ENCODE data around the gene MAPK7. TPM values are rescaled to one million over a fixed set of nuclear protein-coding genes. Genes with fewer than 3 reads are reported as not detected.

MAPK7 gene
- total and polyA plus RNA-seq, 3 donors from 2014 or later = 49.7 to 65.4 (median 54.1) TPM

- peaks cover 8% of the 10 kb centered on the region for H3K4me1 ChIP-seq
- intact Hi-C loops (cut with DNase I; ENCODE audit: low total_unique reads) = no loop called here
- WGBS, 2 donors = 84 to 91% methylated on average over 6 of the region's 6 CpGs
Measured at GRCh38 chr17:19397556-19398041, 19.3 kb downstream of the MAPK7 start.

GRCh38 chr17:19398301-19399181, 20.2 kb downstream of the MAPK7 start:
- H3K4me1 ChIP-seq = peaks cover 8% of the 10 kb centered on the region
- TF ChIP-seq POLR2A (IDR thresholded peaks at IDR 0.05) (no peak), CTCF (IDR thresholded peaks at IDR 0.05) (no peak)
- DNase-seq = no peak
- H3K4me3 ChIP-seq = no peak overlapping the region
- intact Hi-C loops (cut with DNase I; ENCODE audit: low total_unique reads) = no loop called here
- H3K27ac ChIP-seq = no peak overlapping the region
- H3K36me3 ChIP-seq (ENCODE audit: low read depth, missing control alignments) = no peaks in the 10 kb centered on the region
- WGBS, 2 donors = 55 to 74% methylated on average over 2 of the region's 2 CpGs
- H3K9me3 ChIP-seq = no peaks in the 10 kb centered on the region
- H3K27me3 ChIP-seq = no peaks in the 10 kb centered on the region

More at GRCh38 chr17:19397556-19398041, 19.3 kb downstream of the MAPK7 start:
- no peak for TF ChIP-seq CTCF (IDR thresholded peaks at IDR 0.05)
- no peak for TF ChIP-seq POLR2A (IDR thresholded peaks at IDR 0.05)
- Histone ChIP-seq H3K4me3 (no peak overlapping the region), H3K36me3 (ENCODE audit: low read depth, missing control alignments) (no peaks in the 10 kb centered on the region), H3K9me3 (no peaks in the 10 kb centered on the region), H3K27me3 (no peaks in the 10 kb centered on the region), H3K27ac (no peak overlapping the region)
- no peak for DNase-seq

- H3K27ac ChIP-seq = no peak overlapping the region
- 82 to 89% methylated on average over 3 of the region's 3 CpGs for WGBS, 2 donors
- H3K4me3 ChIP-seq = no peak overlapping the region
- peaks cover 8% of the 10 kb centered on the region for H3K4me1 ChIP-seq
- intact Hi-C loops (cut with DNase I; ENCODE audit: low total_unique reads) = no loop called here
- no peaks in the 10 kb centered on the region for H3K9me3 ChIP-seq
- TF ChIP-seq CTCF (IDR thresholded peaks at IDR 0.05) (no peak), POLR2A (IDR thresholded peaks at IDR 0.05) (no peak)
- H3K36me3 ChIP-seq (ENCODE audit: low read depth, missing control alignments) = no peaks in the 10 kb centered on the region
- no peaks in the 10 kb centered on the region for H3K27me3 ChIP-seq
- no peak for DNase-seq
Measured at GRCh38 chr17:19399750-19400450, 21.6 kb downstream of the MAPK7 start.

- 87 to 89% methylated on average over 8 of the region's 8 CpGs for WGBS, 2 donors
- Histone ChIP-seq H3K27me3 (no peaks in the 10 kb centered on the region), H3K4me3 (no peak overlapping the region), H3K4me1 (peaks cover 8% of the 10 kb centered on the region), H3K27ac (no peak overlapping the region), H3K36me3 (ENCODE audit: low read depth, missing control alignments) (no peaks in the 10 kb centered on the region), H3K9me3 (no peaks in the 10 kb centered on the region)
- intact Hi-C loops (cut with DNase I; ENCODE audit: low total_unique reads) = no loop called here
- TF ChIP-seq CTCF (IDR thresholded peaks at IDR 0.05) (no peak), POLR2A (IDR thresholded peaks at IDR 0.05) (no peak)
- DNase-seq = no peak
Measured at GRCh38 chr17:19401321-19402010, 23.2 kb downstream of the MAPK7 start.
